Endodermal cell (in vitro differentiated cells): ENCODE results near the gene DHX58. TPM values are rescaled to one million over a fixed set of nuclear protein-coding genes. Genes with fewer than 3 reads are reported as not detected.
"Not testable (repeated sequence)": the region's sequence is repeated elsewhere in the genome, so short reads cannot be mapped to it uniquely, and the experiment has no call there.

ENCODE experiments used
- DNase-seq: peaks from one replicate; pipeline ENCODE4 v3.0.0-alpha.2; 2017
- H3K27ac ChIP-seq: 2 replicates; pipeline ENCODE4 v1.5.1; 2013; ENCODE audit warnings: mild to moderate bottlenecking, low read depth, low read length, moderate library complexity
- H3K27me3 ChIP-seq: 2 replicates; pipeline ENCODE4 v1.6.1; 2013; ENCODE audit warnings: mild to moderate bottlenecking, low read length, moderate library complexity; ENCODE audit not compliant: insufficient read depth, control insufficient read depth, poor library complexity, severe bottlenecking
- H3K36me3 ChIP-seq: 2 replicates; pipeline ENCODE4 v1.7.0; 2013; ENCODE audit warnings: mild to moderate bottlenecking, low read length, moderate library complexity; ENCODE audit not compliant: control insufficient read depth, insufficient read depth
- H3K4me1 ChIP-seq: one replicate; pipeline ENCODE4 v1.7.0; 2013; ENCODE audit warnings: low read length; ENCODE audit not compliant: control insufficient read depth, insufficient read depth
- H3K4me3 ChIP-seq: 2 replicates; pipeline ENCODE4 v1.5.1; 2013; ENCODE audit warnings: mild to moderate bottlenecking, low read length, moderate library complexity
- H3K9ac ChIP-seq: 2 replicates; pipeline ENCODE4 v1.6.1; 2013; ENCODE audit warnings: mild to moderate bottlenecking, low read length, moderate library complexity; ENCODE audit not compliant: poor library complexity, severe bottlenecking; ENCODE audit errors: extremely low read depth
- H3K9me3 ChIP-seq: 2 replicates; pipeline ENCODE4 v1.6.1; 2013; ENCODE audit warnings: mild to moderate bottlenecking, low read length, moderate library complexity; ENCODE audit not compliant: control insufficient read depth
- H3K27ac Mint-ChIP-seq: 2 replicates; pipeline ENCODE4 v1.8.0; 2020; ENCODE audit warnings: mixed read lengths
- H3K27me3 Mint-ChIP-seq: 2 replicates; pipeline ENCODE4 v1.8.0; 2021; ENCODE audit warnings: mild to moderate bottlenecking, mixed read lengths; ENCODE audit not compliant: insufficient read depth
- H3K36me3 Mint-ChIP-seq: 2 replicates; pipeline ENCODE4 v1.8.0; 2020; ENCODE audit warnings: low read depth, mixed read lengths
- H3K4me1 Mint-ChIP-seq: 2 replicates; pipeline ENCODE4 v1.8.0; 2020; ENCODE audit warnings: mixed read lengths
- H3K4me3 Mint-ChIP-seq: 2 replicates; pipeline ENCODE4 v1.8.0; 2020; ENCODE audit warnings: mild to moderate bottlenecking, moderate library complexity, mixed read lengths
- H3K9me3 Mint-ChIP-seq: 2 replicates; pipeline ENCODE4 v1.8.0; 2020; ENCODE audit warnings: mild to moderate bottlenecking, mixed read lengths
- WGBS, 2 experiments: methylation state at CpG; one replicate each; pipeline versions ENCODE4 v1.1.5 to v1.1.7; 2013; ENCODE audit warnings: missing lambda C conversion rate in 2 of 2, mixed read lengths in 1 of 2; ENCODE audit not compliant: insufficient coverage in 1 of 2, insufficient read length in 1 of 2; 5-methylcytosine and 5-hydroxymethylcytosine counted together
- total RNA-seq, 2 donors: library from RNA; stranded (reverse); fragmentation: NEBNext Ultra II Directional in 1 of 2; extraction: Animal tissue kit (Norgen Biotek cat#: 25700) in 1 of 2; gene quantifications; 2 replicates in 1 of 2; 3 replicates in 1 of 2; pipeline ENCODE4 v1.2.1, GENCODE V29; 2021
- TF ChIP-seq, protein P1 (sequence below): fragments of 200-600 bp; sonication (generic); conservative IDR thresholded peaks from 2 replicates; pipeline ENCODE4 v1.5.0; 2021; ENCODE audit warnings: antibody characterized with exemption, mild to moderate bottlenecking

DHX58 gene
- total RNA-seq, 2 donors from 2014 or later, result 0.38 to 0.48 TPM

DNA sequence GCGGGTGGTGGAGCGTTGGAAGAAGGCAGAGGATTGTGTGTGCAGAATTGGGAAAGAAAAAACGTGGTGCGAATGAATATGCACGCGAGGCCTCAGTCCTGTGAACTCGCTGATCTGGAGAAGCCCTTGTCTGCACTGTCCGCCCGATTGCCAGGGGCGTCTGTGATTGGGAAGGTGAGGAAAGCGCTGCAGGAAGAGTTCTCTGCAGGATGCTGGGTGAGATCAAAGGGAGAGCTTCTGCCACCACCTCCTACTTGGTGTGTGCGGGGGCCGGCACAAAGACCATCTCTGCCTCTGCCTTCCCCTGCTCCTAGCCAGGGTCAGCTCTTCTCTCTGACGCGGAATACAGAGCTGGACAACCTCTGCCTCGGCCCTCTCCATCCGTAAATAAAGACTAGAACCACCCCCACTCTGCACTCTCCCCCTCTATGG, 43.1 kb upstream of the DHX58 start:
- Histone ChIP-seq H3K9me3 (no peaks in the 10 kb centered on the region), H3K27me3 (no peaks in the 10 kb centered on the region), H3K4me3 (peak overlapping the region; percentile 86), H3K9ac (peak overlapping the region; percentile 51), H3K4me1 (peaks cover 9% of the 10 kb centered on the region), H3K27ac (no peak overlapping the region), H3K36me3 (peaks cover 5% of the 10 kb centered on the region)
- DNase-seq, result peak; percentile 87
- Mint-ChIP-seq H3K27me3 (no peaks in the 10 kb centered on the region), H3K36me3 (peaks cover 4% of the 10 kb centered on the region), H3K27ac (peak overlapping the region; percentile 91), H3K4me3 (peak overlapping the region; percentile 81), H3K4me1 (peaks cover 20% of the 10 kb centered on the region), H3K9me3 (no peaks in the 10 kb centered on the region)
- 30% methylated on average over 14 to 17 of the region's 17 CpGs for WGBS, 2 experiments
- TF ChIP-seq, protein P1, sequence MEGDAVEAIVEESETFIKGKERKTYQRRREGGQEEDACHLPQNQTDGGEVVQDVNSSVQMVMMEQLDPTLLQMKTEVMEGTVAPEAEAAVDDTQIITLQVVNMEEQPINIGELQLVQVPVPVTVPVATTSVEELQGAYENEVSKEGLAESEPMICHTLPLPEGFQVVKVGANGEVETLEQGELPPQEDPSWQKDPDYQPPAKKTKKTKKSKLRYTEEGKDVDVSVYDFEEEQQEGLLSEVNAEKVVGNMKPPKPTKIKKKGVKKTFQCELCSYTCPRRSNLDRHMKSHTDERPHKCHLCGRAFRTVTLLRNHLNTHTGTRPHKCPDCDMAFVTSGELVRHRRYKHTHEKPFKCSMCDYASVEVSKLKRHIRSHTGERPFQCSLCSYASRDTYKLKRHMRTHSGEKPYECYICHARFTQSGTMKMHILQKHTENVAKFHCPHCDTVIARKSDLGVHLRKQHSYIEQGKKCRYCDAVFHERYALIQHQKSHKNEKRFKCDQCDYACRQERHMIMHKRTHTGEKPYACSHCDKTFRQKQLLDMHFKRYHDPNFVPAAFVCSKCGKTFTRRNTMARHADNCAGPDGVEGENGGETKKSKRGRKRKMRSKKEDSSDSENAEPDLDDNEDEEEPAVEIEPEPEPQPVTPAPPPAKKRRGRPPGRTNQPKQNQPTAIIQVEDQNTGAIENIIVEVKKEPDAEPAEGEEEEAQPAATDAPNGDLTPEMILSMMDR, result no peak

DNA sequence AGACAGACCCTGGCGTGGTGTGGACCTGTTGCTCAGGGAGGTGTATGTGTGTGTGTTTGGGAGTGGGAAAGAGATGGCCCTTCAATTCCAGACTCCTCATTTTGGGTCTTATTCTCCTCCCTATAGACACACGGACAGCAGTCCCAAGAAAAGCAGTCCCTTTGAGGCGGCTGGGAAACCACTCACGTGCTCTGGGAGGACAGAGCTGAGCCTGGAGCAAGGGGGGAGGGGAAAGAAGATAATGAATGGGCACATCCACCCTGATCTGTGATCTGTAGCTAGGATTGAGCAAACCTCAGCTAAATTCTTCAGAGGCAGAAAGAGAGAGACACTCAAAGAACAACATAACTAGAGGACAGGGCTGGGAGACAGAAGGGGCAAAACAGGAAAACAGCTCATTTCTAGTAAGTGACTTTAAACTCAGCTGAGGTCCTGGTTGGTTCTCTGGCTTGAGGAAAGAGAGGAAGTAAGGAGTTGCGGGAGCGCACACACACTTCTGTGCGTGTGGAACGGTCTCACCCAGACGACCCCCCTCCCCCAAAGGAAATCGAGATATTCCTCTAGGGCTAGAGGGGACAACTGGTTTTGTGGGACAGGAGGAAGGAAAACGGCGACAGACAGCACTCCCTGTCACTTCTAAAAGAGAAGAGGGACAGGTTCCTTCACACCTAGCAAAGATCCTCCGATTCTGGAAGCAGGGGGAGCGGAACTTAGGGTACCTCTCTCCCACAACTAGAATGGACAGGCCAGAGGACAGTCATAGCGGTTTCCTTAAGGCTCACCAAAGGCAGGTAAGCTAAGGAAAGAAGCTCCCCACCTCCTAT, 41.6 kb upstream of the DHX58 start:
- Mint-ChIP-seq H3K27ac (peak overlapping the region; percentile 81), H3K4me1 (peaks cover 20% of the 10 kb centered on the region), H3K27me3 (no peaks in the 10 kb centered on the region), H3K9me3 (no peaks in the 10 kb centered on the region), H3K36me3 (peaks cover 4% of the 10 kb centered on the region), H3K4me3 (peak overlapping the region; percentile 81)
- Histone ChIP-seq H3K9ac (peak overlapping the region; percentile 89), H3K36me3 (peaks cover 7% of the 10 kb centered on the region), H3K9me3 (no peaks in the 10 kb centered on the region), H3K27ac (no peak overlapping the region), H3K27me3 (no peaks in the 10 kb centered on the region), H3K4me1 (peaks cover 7% of the 10 kb centered on the region), H3K4me3 (peak overlapping the region; percentile 99)
- TF ChIP-seq, protein P1, result no peak
- 10 to 17% methylated on average over 2 to 9 of the region's 15 CpGs for WGBS, 2 experiments
- DNase-seq, result no peak

DNA sequence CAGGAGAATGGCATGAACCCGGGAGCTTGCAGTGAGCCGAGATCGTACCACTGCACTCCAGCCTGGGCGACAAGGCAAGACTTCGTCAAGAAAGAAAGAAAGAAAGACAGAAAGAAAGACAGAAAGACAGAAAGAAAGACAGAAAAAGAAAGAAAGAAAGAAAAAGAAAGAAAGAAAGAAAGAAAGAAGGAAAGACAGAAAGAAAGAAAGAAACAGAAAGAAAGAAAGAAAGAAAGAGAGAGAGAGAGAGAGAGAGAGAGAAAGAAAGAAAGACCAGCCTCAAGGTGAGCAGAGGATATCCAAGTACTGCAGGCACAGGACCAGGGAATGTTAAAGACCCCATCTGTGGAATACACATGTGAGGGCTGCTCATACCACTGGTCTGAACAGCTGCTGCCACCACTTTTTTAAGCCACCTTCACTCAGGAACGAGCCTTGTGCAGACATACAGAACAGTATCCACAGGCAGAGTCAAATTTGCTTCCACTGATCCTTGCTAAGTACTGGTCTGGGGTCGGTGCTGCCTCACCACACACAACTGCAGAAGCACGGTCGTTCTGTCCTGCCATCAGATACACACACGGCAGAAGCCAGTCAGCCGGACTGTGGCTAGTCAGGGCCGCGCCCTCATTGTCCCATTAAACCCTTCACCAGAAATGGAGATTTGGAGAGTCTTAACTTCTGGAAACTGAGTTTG, 34.5 kb upstream of the DHX58 start:
- H3K9me3 Mint-ChIP-seq, result no peaks in the 10 kb centered on the region
- 94 to 96% methylated on average over 9 to 13 of the region's 13 CpGs for WGBS, 2 experiments

DNA sequence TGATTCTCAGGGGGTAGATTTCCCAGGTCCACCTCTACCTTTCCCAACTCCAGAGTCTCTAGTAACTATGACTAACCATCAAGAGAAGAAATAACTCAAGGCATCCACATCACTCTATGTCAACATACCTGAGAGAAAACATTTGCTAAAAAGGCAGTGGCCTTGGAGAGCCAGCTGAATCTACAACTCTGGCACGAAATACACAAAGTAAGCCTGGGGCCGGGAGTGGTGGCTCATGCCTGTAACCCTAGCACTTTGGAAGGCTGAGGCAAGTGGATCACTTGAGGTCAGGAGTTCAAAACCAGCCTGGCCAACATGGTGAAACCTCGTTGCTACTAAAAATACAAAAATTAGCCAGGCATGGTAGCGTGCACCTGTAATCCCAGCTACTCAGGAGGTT, 30.6 kb upstream of the DHX58 start:
- Mint-ChIP-seq H3K27ac (peak overlapping the region; percentile 9), H3K36me3 (peaks cover 35% of the 10 kb centered on the region), H3K4me1 (peaks cover 19% of the 10 kb centered on the region)
- peaks cover 31% of the 10 kb centered on the region for H3K36me3 ChIP-seq
- not testable (repeated sequence) for H3K4me3 Mint-ChIP-seq, H3K4me3 ChIP-seq, H3K9me3 ChIP-seq, H3K4me1 ChIP-seq, H3K9me3 Mint-ChIP-seq, H3K9ac ChIP-seq, H3K27me3 Mint-ChIP-seq, H3K27me3 ChIP-seq, H3K27ac ChIP-seq, DNase-seq
- 90 to 93% methylated on average over 4 of the region's 4 CpGs for WGBS, 2 experiments

More for the DNA sequence above, 34.5 kb upstream of the DHX58 start:
- Mint-ChIP-seq H3K36me3 (peaks cover 22% of the 10 kb centered on the region), H3K4me1 (no peaks in the 10 kb centered on the region), H3K27ac (no peak overlapping the region), H3K27me3 (no peaks in the 10 kb centered on the region), H3K4me3 (no peak overlapping the region)
- Histone ChIP-seq H3K9me3 (no peaks in the 10 kb centered on the region), H3K4me3 (no peak overlapping the region), H3K27me3 (no peaks in the 10 kb centered on the region), H3K27ac (no peak overlapping the region), H3K36me3 (peaks cover 34% of the 10 kb centered on the region), H3K4me1 (no peaks in the 10 kb centered on the region), H3K9ac (no peak overlapping the region)
- TF ChIP-seq, protein P1, result no peak
- DNase-seq, result no peak
